CD4-positive, alpha-beta T cell treated with Interleukin-12 subunit alpha and Interleukin-12 subunit beta, for 1 hour (primary cell): ENCODE measurements around the gene MSI2.

Source experiments
- DNase-seq: peaks from one replicate; pipeline ENCODE4 v3.0.0-alpha.2; 2020

The MSI2 gene

GRCh38 chr17:57515662-57516211, 259.4 kb downstream of the MSI2 start:
- no peak for DNase-seq

- no peak for DNase-seq
Measured at GRCh38 chr17:57516290-57517230, 260.2 kb downstream of the MSI2 start.

- no peak for DNase-seq
Measured at GRCh38 chr17:57517273-57517631, 260.9 kb downstream of the MSI2 start.

GRCh38 chr17:57517632-57518456, 261.5 kb downstream of the MSI2 start:
- DNase-seq: no peak

- DNase-seq: no peak
Measured at GRCh38 chr17:57518587-57519581, 262.6 kb downstream of the MSI2 start.

GRCh38 chr17:57519800-57520199, 263.5 kb downstream of the MSI2 start:
- DNase-seq: no peak

GRCh38 chr17:57521606-57522005, 265.3 kb downstream of the MSI2 start:
- DNase-seq: no peak

GRCh38 chr17:57522042-57523005, 266.0 kb downstream of the MSI2 start:
- no peak for DNase-seq

GRCh38 chr17:57523926-57524632, 267.8 kb downstream of the MSI2 start:
- no peak for DNase-seq

GRCh38 chr17:57524839-57525568, 268.7 kb downstream of the MSI2 start:
- no peak for DNase-seq

- no peak for DNase-seq
Measured at GRCh38 chr17:57527221-57528057, 271.1 kb downstream of the MSI2 start.

GRCh38 chr17:57528058-57528451, 271.7 kb downstream of the MSI2 start:
- DNase-seq: no peak

- DNase-seq: no peak
Measured at GRCh38 chr17:57530026-57530425, 273.7 kb downstream of the MSI2 start.

- peak; percentile 11 for DNase-seq
Measured at GRCh38 chr17:57530508-57530907, 274.2 kb downstream of the MSI2 start.

GRCh38 chr17:57531078-57531477, 274.8 kb downstream of the MSI2 start:
- no peak for DNase-seq

- no peak for DNase-seq
Measured at GRCh38 chr17:57531648-57532504, 275.6 kb downstream of the MSI2 start.

- no peak for DNase-seq
Measured at GRCh38 chr17:57532556-57532955, 276.2 kb downstream of the MSI2 start.

- DNase-seq: no peak
Measured at GRCh38 chr17:57532966-57533365, 276.6 kb downstream of the MSI2 start.
